Rectal smooth muscle tissue (tissue), 1 donor: Measurements from ENCODE around the gene TMEM108.

Experiments used
- H3K27ac ChIP-seq: one replicate; pipeline ENCODE4 v1.7.0; 2013; ENCODE audit warnings: low read depth, low read length, inconsistent platforms
- H3K27me3 ChIP-seq: one replicate; pipeline ENCODE4 v1.7.0; 2013; ENCODE audit warnings: low read length; ENCODE audit not compliant: control insufficient read depth, insufficient read depth
- H3K36me3 ChIP-seq: one replicate; pipeline ENCODE4 v1.7.0; 2013; ENCODE audit warnings: low read length; ENCODE audit not compliant: control insufficient read depth, insufficient read depth
- H3K4me1 ChIP-seq: one replicate; pipeline ENCODE4 v1.7.0; 2013; ENCODE audit warnings: low read length; ENCODE audit not compliant: control insufficient read depth, insufficient read depth
- H3K4me3 ChIP-seq: one replicate; pipeline ENCODE4 v1.7.0; 2013; ENCODE audit warnings: low read length
- H3K9ac ChIP-seq: one replicate; pipeline ENCODE4 v1.7.0; 2013; ENCODE audit warnings: low read length

Gene TMEM108

GRCh38 chr3:133394561-133395311, 356.5 kb downstream of the TMEM108 start:
- Histone ChIP-seq H3K9ac (no peak overlapping the region), H3K4me1 (no peaks in the 10 kb centered on the region), H3K27me3 (no peaks in the 10 kb centered on the region), H3K36me3 (no peaks in the 10 kb centered on the region), H3K27ac (no peak overlapping the region), H3K4me3 (no peak overlapping the region)

DNA sequence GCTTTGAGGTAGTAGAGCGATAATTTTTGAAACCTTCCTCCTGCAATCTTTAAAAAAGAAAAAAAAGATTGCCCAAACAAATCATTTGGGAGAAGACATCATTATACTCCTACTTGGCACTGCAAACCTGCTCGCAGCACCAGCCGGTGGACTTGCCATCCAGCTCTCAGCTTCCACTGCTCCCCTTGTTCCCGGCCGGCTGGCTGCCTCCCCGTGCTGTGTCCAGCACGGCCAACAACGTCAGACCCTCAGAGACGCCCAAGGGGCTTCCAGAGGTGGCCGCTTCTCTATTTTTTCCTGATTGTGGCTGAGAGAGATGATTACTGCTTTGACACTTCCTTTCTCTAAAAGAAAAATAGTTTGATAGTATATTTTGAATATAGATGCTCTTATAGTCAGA, 358.7 kb downstream of the TMEM108 start:
- Histone ChIP-seq H3K27me3 (no peaks in the 10 kb centered on the region), H3K4me3 (no peak overlapping the region), H3K9ac (no peak overlapping the region), H3K27ac (no peak overlapping the region), H3K4me1 (no peaks in the 10 kb centered on the region), H3K36me3 (no peaks in the 10 kb centered on the region)

GRCh38 chr3:133400006-133400515, 361.9 kb downstream of the TMEM108 start, which contains the start of gene BFSP2:
Gene BFSP2, plus strand, starts transcription at chr3:133400056. Its CDS starts 28 bp downstream, at chr3:133400084.
- H3K36me3 ChIP-seq = no peaks in the 10 kb centered on the region
- no peaks in the 10 kb centered on the region for H3K27me3 ChIP-seq
- H3K4me1 ChIP-seq = no peaks in the 10 kb centered on the region
- no peak within 1 kb of the TSS for H3K4me3 ChIP-seq
- H3K9ac ChIP-seq = no peak within 1 kb of the TSS
- no peak within 1 kb of the TSS for H3K27ac ChIP-seq

DNA sequence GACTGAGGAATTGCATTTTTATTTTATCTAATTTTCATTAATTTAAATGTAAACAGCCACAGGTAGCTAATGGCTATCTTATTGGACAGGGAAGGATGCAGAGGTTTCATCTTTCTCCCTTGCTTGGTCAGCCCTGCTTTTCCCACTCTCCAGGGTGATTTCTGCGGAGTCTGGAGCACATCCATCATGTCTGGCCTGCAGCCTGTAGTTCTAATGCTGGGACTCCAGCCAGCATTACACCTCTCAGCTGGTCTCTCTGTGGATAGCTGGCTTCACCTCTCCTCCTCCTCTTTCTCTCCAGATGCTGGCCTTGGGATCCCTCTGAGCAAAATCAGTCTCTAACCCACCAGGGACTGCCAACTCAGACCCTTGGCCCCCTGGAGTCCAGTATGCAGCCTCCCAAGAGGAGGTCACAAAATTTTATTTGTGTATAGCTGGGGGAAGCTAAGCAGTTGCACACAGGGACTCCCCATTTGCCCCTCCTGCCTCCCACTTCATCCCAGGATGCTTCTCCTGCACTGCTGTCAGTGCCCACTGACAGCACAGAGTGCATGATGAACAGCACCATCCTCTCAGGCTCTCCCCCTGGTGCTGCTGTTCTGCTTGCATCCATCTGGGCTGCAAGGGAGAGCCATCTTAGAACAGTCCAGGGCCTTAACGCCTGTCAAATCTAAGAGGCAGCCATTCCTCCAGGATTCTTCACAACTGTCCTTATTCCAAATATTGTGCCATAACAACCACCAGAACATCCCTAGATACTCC, 363.4 kb downstream of the TMEM108 start:
- Histone ChIP-seq H3K36me3 (no peaks in the 10 kb centered on the region), H3K27ac (no peak overlapping the region), H3K27me3 (no peaks in the 10 kb centered on the region), H3K9ac (no peak overlapping the region), H3K4me1 (no peaks in the 10 kb centered on the region), H3K4me3 (no peak overlapping the region)

GRCh38 chr3:133404920-133405319, 366.7 kb downstream of the TMEM108 start:
- Histone ChIP-seq H3K4me1 (no peaks in the 10 kb centered on the region), H3K27ac (no peak overlapping the region), H3K9ac (no peak overlapping the region), H3K36me3 (no peaks in the 10 kb centered on the region), H3K4me3 (no peak overlapping the region), H3K27me3 (no peaks in the 10 kb centered on the region)

DNA sequence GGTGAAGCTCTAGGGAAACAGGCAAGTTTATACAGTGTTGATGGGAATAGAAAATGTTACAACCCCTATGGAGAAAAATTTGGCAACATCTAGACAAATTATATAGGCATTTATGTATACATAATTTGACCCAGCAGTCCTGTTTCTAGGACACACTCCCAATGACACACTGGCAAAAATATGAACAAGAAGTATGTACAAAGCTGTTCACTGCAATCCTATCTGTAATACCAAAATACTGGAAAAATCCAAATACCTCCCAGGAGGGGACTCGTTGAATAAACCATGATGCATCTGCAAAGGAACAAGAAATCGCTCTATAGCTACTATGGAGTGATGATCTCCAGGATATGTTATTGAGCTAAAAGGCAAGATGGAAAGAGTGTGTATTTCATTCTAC, 370.2 kb downstream of the TMEM108 start:
- H3K27me3 ChIP-seq = peaks cover 2% of the 10 kb centered on the region
- H3K27ac ChIP-seq = no peak overlapping the region

GRCh38 chr3:133408961-133409360, 370.8 kb downstream of the TMEM108 start:
- Histone ChIP-seq H3K27me3 (peaks cover 2% of the 10 kb centered on the region), H3K27ac (no peak overlapping the region), H3K36me3 (no peaks in the 10 kb centered on the region), H3K4me3 (no peak overlapping the region), H3K4me1 (peaks cover 5% of the 10 kb centered on the region), H3K9ac (no peak overlapping the region)

More for the DNA sequence above, 370.2 kb downstream of the TMEM108 start:
- Histone ChIP-seq H3K9ac (no peak overlapping the region), H3K4me3 (no peak overlapping the region), H3K36me3 (no peaks in the 10 kb centered on the region), H3K4me1 (peaks cover 3% of the 10 kb centered on the region)

DNA sequence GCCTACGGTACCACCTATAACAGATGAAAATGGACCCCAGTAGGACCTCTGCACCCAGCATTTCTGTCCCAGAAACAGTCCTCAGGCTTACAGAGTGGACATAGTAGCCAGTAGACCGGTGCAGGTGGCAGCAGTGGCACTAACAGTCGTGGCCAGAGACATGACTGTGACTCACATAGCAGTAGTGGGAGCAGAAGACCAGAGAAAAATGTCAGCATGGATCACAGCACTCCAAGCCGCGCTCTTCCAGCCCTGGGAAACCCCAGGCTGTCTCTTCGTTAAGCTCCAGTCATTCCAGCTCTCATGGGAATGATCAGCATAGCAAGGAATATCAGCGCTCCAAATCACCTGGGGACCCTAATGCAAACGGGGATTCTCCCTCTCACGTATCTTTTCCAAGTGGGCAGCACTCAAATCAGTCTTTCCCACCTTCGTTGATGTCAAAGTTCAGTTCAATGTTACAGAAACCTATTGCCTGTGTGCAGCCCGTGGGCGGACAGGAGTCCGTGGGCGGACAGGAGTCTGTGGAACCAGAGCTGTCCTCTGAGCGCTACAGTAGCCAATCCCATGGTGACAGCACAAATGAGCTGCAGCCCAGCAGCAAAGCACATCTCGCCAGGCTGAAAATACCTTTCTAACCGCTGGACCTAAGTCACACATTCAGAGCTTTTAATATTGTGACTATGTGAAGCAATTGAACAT, 372.2 kb downstream of the TMEM108 start:
- Histone ChIP-seq H3K4me3 (no peak overlapping the region), H3K36me3 (no peaks in the 10 kb centered on the region), H3K27me3 (peaks cover 2% of the 10 kb centered on the region), H3K9ac (no peak overlapping the region), H3K4me1 (peaks cover 5% of the 10 kb centered on the region), H3K27ac (no peak overlapping the region)

DNA sequence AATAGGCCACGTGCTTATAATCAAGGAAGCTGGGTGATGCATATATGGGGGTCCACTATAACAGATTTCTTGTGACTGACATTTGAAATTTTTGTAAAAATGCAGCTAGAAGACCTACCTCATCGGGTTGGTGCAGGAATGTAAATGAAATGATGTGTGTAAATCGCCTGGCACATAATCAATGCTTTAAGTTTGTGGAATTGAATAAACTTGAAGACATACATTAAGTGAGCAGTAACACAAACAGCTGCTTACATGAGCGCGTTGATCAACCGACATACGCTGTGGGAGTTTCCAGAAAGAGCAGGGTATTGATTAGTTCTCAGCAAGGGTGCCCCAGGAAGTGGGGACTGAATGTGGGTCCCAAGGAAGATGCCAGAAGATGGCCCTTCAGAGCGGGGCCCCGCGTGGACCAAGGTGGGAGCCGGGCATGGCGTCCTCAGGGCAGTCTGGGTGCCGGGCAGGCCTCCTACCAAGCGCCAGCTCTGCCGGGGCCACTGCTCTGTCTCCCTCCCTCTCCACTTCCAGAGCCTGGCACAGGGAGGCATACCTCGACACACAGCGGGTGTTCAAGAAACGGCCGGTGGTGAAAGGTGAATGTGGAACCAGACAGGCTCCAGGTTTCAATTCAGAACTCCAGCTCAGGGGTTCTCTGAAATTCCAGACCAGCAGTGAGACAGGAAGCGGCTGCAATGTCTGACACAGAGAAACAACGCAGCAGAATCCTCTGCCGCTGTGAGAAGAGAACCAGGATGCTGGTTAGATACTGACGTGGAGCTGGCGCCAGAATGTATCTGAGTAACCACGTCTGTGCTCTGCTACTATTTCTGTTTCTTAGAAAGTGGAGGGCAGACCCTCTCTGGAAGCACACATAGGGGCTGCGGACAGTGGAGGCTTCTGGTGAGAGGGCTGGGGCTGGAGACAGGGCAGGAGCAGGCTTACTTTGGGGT, 374.3 kb downstream of the TMEM108 start:
- Histone ChIP-seq H3K4me3 (peak overlapping the region; percentile 37), H3K27me3 (peaks cover 2% of the 10 kb centered on the region), H3K9ac (no peak overlapping the region), H3K36me3 (no peaks in the 10 kb centered on the region), H3K4me1 (peaks cover 5% of the 10 kb centered on the region), H3K27ac (no peak overlapping the region)

- Histone ChIP-seq H3K4me3 (peak overlapping the region; percentile 37), H3K9ac (no peak overlapping the region), H3K4me1 (peaks cover 5% of the 10 kb centered on the region), H3K27ac (no peak overlapping the region), H3K27me3 (peaks cover 2% of the 10 kb centered on the region), H3K36me3 (no peaks in the 10 kb centered on the region)
Measured at GRCh38 chr3:133413161-133414020, 375.2 kb downstream of the TMEM108 start.

DNA sequence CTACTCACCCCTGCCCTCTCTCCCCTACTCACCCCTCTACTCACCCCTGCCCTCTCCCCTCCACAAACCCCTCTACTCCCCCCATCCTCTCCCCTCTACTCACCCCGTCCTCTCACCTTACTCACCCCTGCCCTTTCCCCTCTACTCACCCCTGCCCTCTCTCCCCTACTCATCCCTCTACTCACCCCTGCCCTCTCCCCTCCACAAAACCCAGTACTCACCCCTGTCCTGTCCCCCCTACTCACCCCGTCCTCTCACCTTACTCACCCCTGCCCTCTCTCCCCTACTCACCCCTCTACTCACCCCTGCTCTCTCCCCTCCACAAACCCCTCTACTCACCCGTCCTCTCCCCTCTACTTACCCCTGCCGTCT, 375.8 kb downstream of the TMEM108 start:
- Histone ChIP-seq H3K4me3 (no peak overlapping the region), H3K36me3 (no peaks in the 10 kb centered on the region), H3K4me1 (peaks cover 5% of the 10 kb centered on the region), H3K9ac (no peak overlapping the region), H3K27ac (no peak overlapping the region), H3K27me3 (peaks cover 2% of the 10 kb centered on the region)
